Measurements from ENCODE around the gene EHMT1. TPM values are rescaled to one million over a fixed set of nuclear protein-coding genes. Genes with fewer than 3 reads are reported as not detected.

The EHMT1 gene
- total RNA-seq, 4 donors from 2014 or later, result 71.6 to 78.2 (median 74.2) TPM

DNA sequence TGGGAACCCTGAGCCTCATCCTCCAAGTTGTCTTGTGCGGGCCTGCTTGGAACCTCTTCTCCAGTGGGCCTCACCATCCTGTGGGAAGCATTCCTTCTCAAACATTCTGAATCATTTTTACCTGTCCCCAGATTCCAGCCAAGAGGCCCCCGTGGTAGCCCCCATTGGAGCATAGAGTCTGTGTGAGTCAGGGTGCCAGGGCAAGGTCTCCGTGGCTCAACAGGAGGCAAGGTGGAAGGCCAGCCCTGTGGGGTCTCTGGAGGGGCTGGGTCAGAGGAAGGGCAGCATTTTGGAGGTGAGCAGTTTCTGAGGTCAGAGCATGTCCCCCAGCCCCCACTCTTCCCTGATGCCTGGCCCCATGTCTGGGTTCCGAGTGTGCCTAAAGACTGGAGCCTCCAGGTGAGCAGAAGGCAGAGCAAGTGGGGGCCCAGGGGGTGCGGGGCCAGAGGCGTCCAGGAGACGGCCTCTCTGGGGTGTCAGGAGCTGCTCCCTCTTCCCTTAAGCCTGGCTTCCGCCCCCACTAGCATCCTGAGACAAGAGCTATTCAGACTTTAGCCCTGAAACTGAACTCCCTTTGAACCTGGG, 260.9 kb downstream of the EHMT1 start:
- no peaks in the 10 kb centered on the region for H3K9me3 ChIP-seq
- H3K36me3 ChIP-seq, result no peaks in the 10 kb centered on the region
- 83% methylated on average over 3 of the region's 8 CpGs for WGBS
- intact Hi-C loops (cut with DNase I), result no loop called here
- TF ChIP-seq POLR2A (IDR thresholded peaks at IDR 0.05; ENCODE audit: low read depth), result no peak
- no peak for TF ChIP-seq POLR2AphosphoS5 (IDR thresholded peaks at IDR 0.05)
- TF ChIP-seq EP300 (IDR thresholded peaks at IDR 0.05), result no peak
- H3K4me3 ChIP-seq, result no peak overlapping the region
- H3K27me3 ChIP-seq, result peaks cover 6 to 72% (median 21%) of the 10 kb centered on the region in 4 donors
- H3K4me1 ChIP-seq, result peaks cover 0 to 14% (median 9%) of the 10 kb centered on the region in 4 donors
- H3K27ac ChIP-seq (replicated peaks in 1 of 4), result no peak overlapping the region
- DNase-seq (ENCODE audit: extremely low spot score), result peak; percentile 88

DNA sequence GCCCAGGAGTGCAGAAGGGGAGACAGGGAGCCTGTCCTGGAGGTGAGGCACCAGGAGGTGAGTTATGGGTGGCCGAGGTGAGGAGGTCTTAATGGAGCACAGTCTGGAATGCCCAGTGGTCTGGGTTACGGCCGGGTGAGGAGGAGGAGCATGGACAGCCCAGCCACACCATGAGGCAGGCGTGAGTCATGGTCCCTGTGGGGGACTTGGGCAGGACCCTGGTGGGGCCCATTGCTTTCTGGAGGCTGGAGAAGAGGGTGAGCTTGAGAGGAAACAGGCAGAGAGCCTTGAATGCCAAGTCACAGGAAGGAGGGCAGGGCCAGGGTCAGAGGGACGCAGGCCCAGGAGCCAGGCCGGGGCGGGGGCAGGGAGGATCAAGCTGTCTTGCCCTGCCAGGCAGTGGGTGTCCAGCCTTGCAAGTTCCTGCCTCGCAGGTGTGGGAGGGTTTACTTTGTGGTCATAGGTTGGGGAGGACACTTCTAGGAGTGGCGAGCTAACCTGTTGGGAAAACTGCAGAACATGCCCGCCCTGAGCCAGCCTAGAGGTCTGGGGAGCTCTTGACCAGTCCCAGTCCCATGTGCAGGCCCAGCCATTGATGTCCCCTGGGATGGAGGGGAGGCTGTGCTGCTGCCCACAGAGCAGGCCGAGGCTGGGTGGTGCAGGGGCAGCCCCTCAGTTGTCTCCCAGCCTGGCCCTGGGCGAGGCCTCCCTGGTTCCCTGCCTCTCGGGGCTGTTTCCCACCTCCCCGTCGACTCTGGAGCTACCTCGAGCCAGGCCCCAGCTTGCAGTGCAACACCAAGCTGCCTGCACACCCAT, 261.6 kb downstream of the EHMT1 start:
- intact Hi-C loops (cut with DNase I), result no loop called here
- Histone ChIP-seq H3K4me1 (peaks cover 0 to 14% (median 9%) of the 10 kb centered on the region in 4 donors), H3K36me3 (no peaks in the 10 kb centered on the region), H3K27ac (replicated peaks in 1 of 4) (no peak overlapping the region), H3K27me3 (peaks cover 6 to 65% (median 21%) of the 10 kb centered on the region in 4 donors), H3K9me3 (no peaks in the 10 kb centered on the region), H3K4me3 (no peak overlapping the region)
- TF ChIP-seq POLR2AphosphoS5 (IDR thresholded peaks at IDR 0.05) (no peak), CTCF (IDR thresholded peaks at IDR 0.05) (no peak), EP300 (IDR thresholded peaks at IDR 0.05) (no peak), POLR2A (IDR thresholded peaks at IDR 0.05; ENCODE audit: low read depth) (no peak)
- 87% methylated on average over 13 of the region's 16 CpGs for WGBS
- peak; percentile 81 for DNase-seq (ENCODE audit: extremely low spot score)

GRCh38 chr9:137880976-137881530, 262.2 kb downstream of the EHMT1 start:
- peaks cover 6 to 58% (median 21%) of the 10 kb centered on the region in 4 donors for H3K27me3 ChIP-seq
- WGBS, result 80% methylated on average over 10 of the region's 10 CpGs

GRCh38 chr9:137881591-137882505, 263.0 kb downstream of the EHMT1 start:
- Histone ChIP-seq H3K27ac (replicated peaks in 1 of 4) (no peak overlapping the region), H3K9me3 (no peaks in the 10 kb centered on the region), H3K4me1 (peaks cover 0 to 14% (median 9%) of the 10 kb centered on the region in 4 donors), H3K4me3 (no peak overlapping the region), H3K27me3 (peaks cover 6 to 50% (median 17%) of the 10 kb centered on the region in 4 donors), H3K36me3 (no peaks in the 10 kb centered on the region)
- TF ChIP-seq CTCF (IDR thresholded peaks at IDR 0.05) (no peak), POLR2AphosphoS5 (IDR thresholded peaks at IDR 0.05) (no peak), EP300 (IDR thresholded peaks at IDR 0.05) (no peak), POLR2A (IDR thresholded peaks at IDR 0.05; ENCODE audit: low read depth) (no peak)
- WGBS, result 64% methylated on average over 12 of the region's 19 CpGs
- intact Hi-C loops (cut with DNase I), result no loop called here
- peak; percentile 90 for DNase-seq (ENCODE audit: extremely low spot score)

More at GRCh38 chr9:137880976-137881530, 262.2 kb downstream of the EHMT1 start:
- intact Hi-C loops (cut with DNase I), result no loop called here
- no peaks in the 10 kb centered on the region for H3K9me3 ChIP-seq
- no peaks in the 10 kb centered on the region for H3K36me3 ChIP-seq
- peak; percentile 86 for DNase-seq (ENCODE audit: extremely low spot score)
- TF ChIP-seq POLR2AphosphoS5 (IDR thresholded peaks at IDR 0.05), result no peak
- no peak for TF ChIP-seq EP300 (IDR thresholded peaks at IDR 0.05)
- TF ChIP-seq CTCF (IDR thresholded peaks at IDR 0.05), result no peak
- TF ChIP-seq POLR2A (IDR thresholded peaks at IDR 0.05; ENCODE audit: low read depth), result no peak
- no peak overlapping the region for H3K27ac ChIP-seq (replicated peaks in 1 of 4)
- H3K4me3 ChIP-seq, result no peak overlapping the region
- H3K4me1 ChIP-seq, result peaks cover 0 to 14% (median 9%) of the 10 kb centered on the region in 4 donors

All from esophagus muscularis mucosa (tissue), 4 donors.